ENCODE results near the gene GLT8D1. TPM values are rescaled to one million over a fixed set of nuclear protein-coding genes. Genes with fewer than 3 reads are reported as not detected.
A peak's percentile ranks its signal among the peaks of the same experiment; 100 is the strongest.

GLT8D1 gene
- total and polyA plus RNA-seq, 2 of the 13 experiments (the other 11 are each of a cell fraction or from before 2014, with no cell fraction given), result 110 to 121 TPM

DNA sequence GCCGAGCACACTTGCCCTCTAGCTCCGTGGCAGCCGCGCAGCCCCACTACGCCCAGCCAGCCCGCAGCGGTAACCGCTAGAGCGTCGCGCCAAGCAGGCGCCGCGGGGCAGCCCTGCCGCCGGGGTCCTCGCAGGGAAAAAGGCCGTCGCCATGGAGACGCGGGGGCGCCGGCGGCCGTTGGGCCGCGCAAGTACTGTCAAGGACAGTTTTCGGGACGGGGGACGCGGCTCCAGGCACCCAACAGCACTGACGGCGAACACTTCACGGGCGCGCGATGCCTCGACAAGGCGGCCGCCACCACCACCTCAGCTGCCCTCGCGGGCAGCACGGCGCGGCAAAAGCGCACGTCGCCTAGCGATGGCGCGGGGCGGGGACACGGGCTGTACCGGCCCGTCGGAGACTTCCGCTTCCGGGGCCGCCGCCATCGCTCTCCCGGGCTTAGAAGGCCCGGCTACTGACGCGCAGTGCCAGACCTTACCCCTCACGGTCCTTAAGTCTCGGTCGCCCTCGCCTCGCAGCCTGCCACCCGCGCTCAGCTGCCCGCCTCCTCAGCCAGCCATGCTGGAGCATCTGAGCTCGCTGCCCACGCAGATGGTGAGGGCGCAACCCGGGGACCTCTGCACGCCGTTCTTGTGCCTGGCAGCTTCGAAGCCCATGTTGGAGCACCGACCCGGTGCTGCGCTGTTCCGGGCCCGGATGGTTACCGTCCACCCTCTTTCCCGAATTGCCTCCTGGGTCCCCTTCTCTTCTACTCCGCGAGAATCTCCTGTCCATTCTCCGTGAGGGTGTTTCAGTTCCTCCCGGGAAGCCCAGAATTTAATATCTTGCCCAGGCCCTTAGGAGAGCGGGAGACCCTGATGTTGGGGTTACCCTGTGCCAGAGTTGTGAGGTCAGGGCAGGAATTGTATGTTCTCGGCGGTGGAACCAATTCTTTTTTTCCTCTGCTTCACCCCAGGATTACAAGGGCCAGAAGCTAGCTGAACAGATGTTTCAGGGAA, at the start of gene GLT8D1, which contains the start of gene SPCS1 (continued):
- no peak for TF ChIP-seq ZNF207 (IDR thresholded peaks at IDR 0.05; ENCODE audit: borderline replicate concordance)
- TF ChIP-seq, protein P1, sequence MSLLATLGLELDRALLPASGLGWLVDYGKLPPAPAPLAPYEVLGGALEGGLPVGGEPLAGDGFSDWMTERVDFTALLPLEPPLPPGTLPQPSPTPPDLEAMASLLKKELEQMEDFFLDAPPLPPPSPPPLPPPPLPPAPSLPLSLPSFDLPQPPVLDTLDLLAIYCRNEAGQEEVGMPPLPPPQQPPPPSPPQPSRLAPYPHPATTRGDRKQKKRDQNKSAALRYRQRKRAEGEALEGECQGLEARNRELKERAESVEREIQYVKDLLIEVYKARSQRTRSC (CRISPR knock-in tag; IDR thresholded peaks at IDR 0.05; ENCODE audit: low read depth), result peak; percentile 75; the same call in 1 of the 2 replicates
- no peak; the same call in 1 of the 2 replicates for TF ChIP-seq ETV5 (CRISPR knock-in tag; IDR thresholded peaks at IDR 0.05; ENCODE audit: borderline replicate concordance)
- peak; percentile 87 for TF ChIP-seq KDM5A (IDR thresholded peaks at IDR 0.05; ENCODE audit: borderline replicate concordance, low read length)
- TF ChIP-seq ZSCAN9 (CRISPR knock-in tag; IDR thresholded peaks at IDR 0.05; ENCODE audit: borderline replicate concordance), result peak; percentile 56; the same call in 1 of the 2 replicates
- TF ChIP-seq, protein P2, sequence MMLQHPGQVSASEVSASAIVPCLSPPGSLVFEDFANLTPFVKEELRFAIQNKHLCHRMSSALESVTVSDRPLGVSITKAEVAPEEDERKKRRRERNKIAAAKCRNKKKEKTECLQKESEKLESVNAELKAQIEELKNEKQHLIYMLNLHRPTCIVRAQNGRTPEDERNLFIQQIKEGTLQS (CRISPR knock-in tag; IDR thresholded peaks at IDR 0.05), result no peak
- TF ChIP-seq, protein P3, sequence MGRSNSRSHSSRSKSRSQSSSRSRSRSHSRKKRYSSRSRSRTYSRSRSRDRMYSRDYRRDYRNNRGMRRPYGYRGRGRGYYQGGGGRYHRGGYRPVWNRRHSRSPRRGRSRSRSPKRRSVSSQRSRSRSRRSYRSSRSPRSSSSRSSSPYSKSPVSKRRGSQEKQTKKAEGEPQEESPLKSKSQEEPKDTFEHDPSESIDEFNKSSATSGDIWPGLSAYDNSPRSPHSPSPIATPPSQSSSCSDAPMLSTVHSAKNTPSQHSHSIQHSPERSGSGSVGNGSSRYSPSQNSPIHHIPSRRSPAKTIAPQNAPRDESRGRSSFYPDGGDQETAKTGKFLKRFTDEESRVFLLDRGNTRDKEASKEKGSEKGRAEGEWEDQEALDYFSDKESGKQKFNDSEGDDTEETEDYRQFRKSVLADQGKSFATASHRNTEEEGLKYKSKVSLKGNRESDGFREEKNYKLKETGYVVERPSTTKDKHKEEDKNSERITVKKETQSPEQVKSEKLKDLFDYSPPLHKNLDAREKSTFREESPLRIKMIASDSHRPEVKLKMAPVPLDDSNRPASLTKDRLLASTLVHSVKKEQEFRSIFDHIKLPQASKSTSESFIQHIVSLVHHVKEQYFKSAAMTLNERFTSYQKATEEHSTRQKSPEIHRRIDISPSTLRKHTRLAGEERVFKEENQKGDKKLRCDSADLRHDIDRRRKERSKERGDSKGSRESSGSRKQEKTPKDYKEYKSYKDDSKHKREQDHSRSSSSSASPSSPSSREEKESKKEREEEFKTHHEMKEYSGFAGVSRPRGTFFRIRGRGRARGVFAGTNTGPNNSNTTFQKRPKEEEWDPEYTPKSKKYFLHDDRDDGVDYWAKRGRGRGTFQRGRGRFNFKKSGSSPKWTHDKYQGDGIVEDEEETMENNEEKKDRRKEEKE (IDR thresholded peaks at IDR 0.05), result no peak
- 0 out of 4 replicates have a peak, but pooled peaks of 1 of the 2 experiments have one; percentile 14 for TF ChIP-seq EP300 (IDR thresholded peaks at IDR 0.05; ENCODE audit: low read depth in 2 of 2, low read length in 2 of 2)
- 0 out of 2 replicates have a peak, but pooled peaks have one; percentile 43 for TF ChIP-seq EP300 (CRISPR knock-in tag; IDR thresholded peaks at IDR 0.05; ENCODE audit: borderline replicate concordance)
- peak; percentile 31; the same call in 1 of the 2 replicates for TF ChIP-seq FOXM1 (CRISPR knock-in tag; IDR thresholded peaks at IDR 0.05)
- TF ChIP-seq TAF1 (CRISPR knock-in tag; IDR thresholded peaks at IDR 0.05), result peak; percentile 85
- TF ChIP-seq POGZ (CRISPR knock-in tag; IDR thresholded peaks at IDR 0.05), result peak; percentile 48; the same call in 1 of the 2 replicates
- peak; percentile 80; the same call in 1 of the 2 replicates for TF ChIP-seq NRL (CRISPR knock-in tag; IDR thresholded peaks at IDR 0.05; ENCODE audit: borderline replicate concordance)
- no peak for TF ChIP-seq PRMT3 (CRISPR knock-in tag; IDR thresholded peaks at IDR 0.05; ENCODE audit: borderline replicate concordance, low read depth)
- TF ChIP-seq ZNF530 (CRISPR knock-in tag; IDR thresholded peaks at IDR 0.05; ENCODE audit: low read depth), result 0 out of 2 replicates have a peak, but pooled peaks have one; percentile 20
- TF ChIP-seq, protein P4, sequence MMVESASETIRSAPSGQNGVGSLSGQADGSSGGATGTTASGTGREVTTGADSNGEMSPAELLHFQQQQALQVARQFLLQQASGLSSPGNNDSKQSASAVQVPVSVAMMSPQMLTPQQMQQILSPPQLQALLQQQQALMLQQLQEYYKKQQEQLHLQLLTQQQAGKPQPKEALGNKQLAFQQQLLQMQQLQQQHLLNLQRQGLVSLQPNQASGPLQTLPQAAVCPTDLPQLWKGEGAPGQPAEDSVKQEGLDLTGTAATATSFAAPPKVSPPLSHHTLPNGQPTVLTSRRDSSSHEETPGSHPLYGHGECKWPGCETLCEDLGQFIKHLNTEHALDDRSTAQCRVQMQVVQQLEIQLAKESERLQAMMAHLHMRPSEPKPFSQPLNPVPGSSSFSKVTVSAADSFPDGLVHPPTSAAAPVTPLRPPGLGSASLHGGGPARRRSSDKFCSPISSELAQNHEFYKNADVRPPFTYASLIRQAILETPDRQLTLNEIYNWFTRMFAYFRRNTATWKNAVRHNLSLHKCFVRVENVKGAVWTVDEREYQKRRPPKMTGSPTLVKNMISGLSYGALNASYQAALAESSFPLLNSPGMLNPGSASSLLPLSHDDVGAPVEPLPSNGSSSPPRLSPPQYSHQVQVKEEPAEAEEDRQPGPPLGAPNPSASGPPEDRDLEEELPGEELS (CRISPR knock-in tag; IDR thresholded peaks at IDR 0.05), result peak; percentile 20
- peak; percentile 90; the same call in 1 of the 2 replicates for TF ChIP-seq CENPT (CRISPR knock-in tag; IDR thresholded peaks at IDR 0.05; ENCODE audit: low read depth)
- TF ChIP-seq ZNF614 (CRISPR knock-in tag; IDR thresholded peaks at IDR 0.05; ENCODE audit: borderline replicate concordance), result peak; percentile 48; the same call in 1 of the 2 replicates
- TF ChIP-seq ZNF850 (CRISPR knock-in tag; conservative IDR thresholded peaks at IDR 0.05), result peak; percentile 93
- TF ChIP-seq SMARCC2 (IDR thresholded peaks at IDR 0.05), result no peak
- no peak for TF ChIP-seq LCORL (IDR thresholded peaks at IDR 0.05)
- TF ChIP-seq LCORL (CRISPR knock-in tag; IDR thresholded peaks at IDR 0.05), result peak; percentile 49

All from HepG2 (cell line).